K562 (cell line): ENCODE data around the gene NDUFV2. TPM values are rescaled to one million over a fixed set of nuclear protein-coding genes. Genes with fewer than 3 reads are reported as not detected.
A peak's percentile ranks its signal among the peaks of the same experiment; 100 is the strongest.

Experiments used
- ATF1 ChIP-seq, 2 experiments: fragments of 450-650 bp in 1 of 2; IDR thresholded peaks; 2 replicates each; pipeline ENCODE4 v1.6.1; 2016; ENCODE audit warnings: missing compliant biosample characterization in 1 of 2, missing genetic modification characterization in 1 of 2
- CBFA2T2 ChIP-seq: fragments of 450-650 bp; conservative IDR thresholded peaks from 2 replicates; pipeline ENCODE4 v1.6.1; 2017; ENCODE audit warnings: mild to moderate bottlenecking
- CBFA2T3 ChIP-seq: fragments of 450-650 bp; IDR thresholded peaks from 2 replicates; pipeline ENCODE4 v1.6.1; 2017
- CC2D1A ChIP-seq: fragments of 450-650 bp; IDR thresholded peaks from 2 replicates; pipeline ENCODE4 v1.6.1; 2017; ENCODE audit warnings: mild to moderate bottlenecking
- COPS2 ChIP-seq: fragments of 450-650 bp; conservative IDR thresholded peaks from 2 replicates; pipeline ENCODE4 v1.6.1; 2016; ENCODE audit warnings: mild to moderate bottlenecking, moderate library complexity
- DPF2 ChIP-seq: fragments of 450-650 bp; IDR thresholded peaks from 2 replicates; pipeline ENCODE4 v1.6.1; 2016
- MCM2 ChIP-seq: fragments of 450-650 bp; IDR thresholded peaks from 2 replicates; pipeline ENCODE4 v1.6.1; 2017; ENCODE audit warnings: low read depth, mild to moderate bottlenecking
- POLR2B ChIP-seq: fragments of 450-650 bp; IDR thresholded peaks from 2 replicates; pipeline ENCODE4 v1.6.1; 2018; ENCODE audit warnings: low read depth; ENCODE audit not compliant: partially characterized antibody
- POLR2H ChIP-seq: IDR thresholded peaks from 2 replicates; pipeline ENCODE4 v1.6.1; 2016; ENCODE audit warnings: missing genetic modification characterization, low read depth, mild to moderate bottlenecking, control low read depth, missing compliant biosample characterization, moderate library complexity
- SAFB2 ChIP-seq: fragments of 200-400 bp; formaldehyde crosslinking; IDR thresholded peaks from 2 replicates; pipeline ENCODE4 v1.6.1; 2018; ENCODE audit warnings: borderline replicate concordance, low read length, low read depth, moderate library complexity; ENCODE audit not compliant: severe bottlenecking
- SMARCA4 ChIP-seq: fragments of 450-650 bp; IDR thresholded peaks from 2 replicates; pipeline ENCODE4 v1.6.1; 2016
- SRSF3 ChIP-seq: fragments of 200-400 bp; formaldehyde crosslinking; IDR thresholded peaks from 2 replicates; pipeline ENCODE4 v1.6.1; 2016; ENCODE audit warnings: mild to moderate bottlenecking, low read length, moderate library complexity; ENCODE audit not compliant: insufficient read depth
- TAL1 ChIP-seq: fragments of 450-650 bp; IDR thresholded peaks from 2 replicates; pipeline ENCODE4 v1.6.1; 2016; ENCODE audit warnings: mild to moderate bottlenecking
- TCFL5 ChIP-seq: fragments of 250-450 bp; sonication (Bioruptor Pico); conservative IDR thresholded peaks from 2 replicates; pipeline ENCODE4 v1.6.1; 2021; ENCODE audit warnings: mild to moderate bottlenecking, moderate library complexity, matching md5 sums
- TEAD4 ChIP-seq, 2 experiments: sonication (generic) in 1 of 2; formaldehyde crosslinking in 1 of 2; IDR thresholded peaks; 2 replicates each; pipeline versions ENCODE4 v1.6.1 to v1.8.0; 2012 to 2022; ENCODE audit warnings: borderline replicate concordance in 1 of 2, inconsistent platforms in 1 of 2, low read length in 1 of 2, mild to moderate bottlenecking in 1 of 2, missing genetic modification reagents in 1 of 2
- U2AF1 ChIP-seq: fragments of 200-400 bp; formaldehyde crosslinking; optimal IDR thresholded peaks from 2 replicates; pipeline ENCODE3; 2017; ENCODE audit warnings: mild to moderate bottlenecking, low read depth, low read length, moderate library complexity
- VEZF1 ChIP-seq: fragments of 200-800 bp; sonication (Bioruptor generic); IDR thresholded peaks from 2 replicates; pipeline ENCODE4 v1.6.1; 2017; ENCODE audit warnings: missing genetic modification characterization, missing compliant biosample characterization
- ZBTB5 ChIP-seq: fragments of 450-650 bp; IDR thresholded peaks from 2 replicates; pipeline ENCODE4 v1.6.1; 2017; ENCODE audit warnings: antibody characterized with exemption
- ZNF408 ChIP-seq: fragments of 250-450 bp; sonication (Bioruptor Pico); IDR thresholded peaks from 2 replicates; pipeline ENCODE4 v1.4.0; 2020; ENCODE audit warnings: low read depth, mild to moderate bottlenecking, moderate library complexity
- ZNF431 ChIP-seq: sonication (generic); formaldehyde crosslinking; IDR thresholded peaks from 2 replicates; pipeline ENCODE4 v1.8.0; 2022; ENCODE audit warnings: mild to moderate bottlenecking, missing genetic modification reagents
- polyA plus RNA-seq, 8 experiments: library from polyadenylated mRNA; depleted of rRNA in 4 of 8; stranded (reverse) in 5 of 8; unstranded in 3 of 8; fragments of >200 nt; fragmentation: Nextera tagmentation in 2 of 8; fragmentation: Illumina TruSeq in 1 of 8; extraction: Ambion mirVana in 2 of 8; extraction: Trizol in 1 of 8; gene quantifications; 2 replicates each; pipeline versions ENCODE4 v1.2.1 to v1.2.3, GENCODE V29; 2011 to 2014; ENCODE audit warnings: inconsistent platforms in 1 of 8, missing spikeins in 1 of 8
- total RNA-seq, 7 experiments: library from RNA; depleted of rRNA in 6 of 7; stranded (reverse); fragments of >200 nt in 6 of 7; fragmentation: Illumina TruSeq in 2 of 7; extraction: Trizol in 2 of 7; gene quantifications; 2 replicates each; pipeline versions ENCODE4 v1.2.1 to v1.2.3, GENCODE V29; 2011 to 2021; ENCODE audit warnings: low replicate concordance in 1 of 7
- TF ChIP-seq, protein P1 (sequence below): fragments of 450-650 bp; IDR thresholded peaks from 2 replicates; pipeline ENCODE4 v1.6.1; 2017; ENCODE audit warnings: antibody characterized with exemption, mild to moderate bottlenecking
- TF ChIP-seq, protein P2 (sequence below): sonication (generic); formaldehyde crosslinking; IDR thresholded peaks from 2 replicates; pipeline ENCODE4 v1.8.0; 2022; ENCODE audit warnings: mild to moderate bottlenecking, low read depth, missing genetic modification reagents

NDUFV2 gene
- total and polyA plus RNA-seq, 9 of the 15 experiments (the other 6 are each of a cell fraction or from before 2014, with no cell fraction given), result 213 to 550 (median 384) TPM

DNA sequence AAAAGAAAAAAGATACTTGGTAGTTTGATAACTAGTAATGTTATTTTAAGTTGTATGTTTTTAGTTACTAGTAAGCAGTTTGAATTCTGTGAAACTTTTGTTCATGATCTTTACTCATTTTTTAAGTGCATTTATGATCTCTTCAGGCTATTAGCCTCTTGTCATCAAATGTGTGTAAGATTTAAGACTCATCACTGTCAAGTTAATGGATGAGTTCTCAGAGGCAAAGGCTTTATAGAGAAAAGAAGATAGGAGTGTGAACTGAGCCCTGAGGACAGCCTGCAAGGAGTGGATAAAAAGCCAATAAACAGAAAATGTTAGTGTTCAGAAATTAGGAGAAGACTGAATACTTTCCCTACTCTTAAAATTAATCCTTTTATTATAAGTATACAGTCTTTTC, 13.5 kb downstream of the NDUFV2 start (continued):
- TF ChIP-seq, protein P1, sequence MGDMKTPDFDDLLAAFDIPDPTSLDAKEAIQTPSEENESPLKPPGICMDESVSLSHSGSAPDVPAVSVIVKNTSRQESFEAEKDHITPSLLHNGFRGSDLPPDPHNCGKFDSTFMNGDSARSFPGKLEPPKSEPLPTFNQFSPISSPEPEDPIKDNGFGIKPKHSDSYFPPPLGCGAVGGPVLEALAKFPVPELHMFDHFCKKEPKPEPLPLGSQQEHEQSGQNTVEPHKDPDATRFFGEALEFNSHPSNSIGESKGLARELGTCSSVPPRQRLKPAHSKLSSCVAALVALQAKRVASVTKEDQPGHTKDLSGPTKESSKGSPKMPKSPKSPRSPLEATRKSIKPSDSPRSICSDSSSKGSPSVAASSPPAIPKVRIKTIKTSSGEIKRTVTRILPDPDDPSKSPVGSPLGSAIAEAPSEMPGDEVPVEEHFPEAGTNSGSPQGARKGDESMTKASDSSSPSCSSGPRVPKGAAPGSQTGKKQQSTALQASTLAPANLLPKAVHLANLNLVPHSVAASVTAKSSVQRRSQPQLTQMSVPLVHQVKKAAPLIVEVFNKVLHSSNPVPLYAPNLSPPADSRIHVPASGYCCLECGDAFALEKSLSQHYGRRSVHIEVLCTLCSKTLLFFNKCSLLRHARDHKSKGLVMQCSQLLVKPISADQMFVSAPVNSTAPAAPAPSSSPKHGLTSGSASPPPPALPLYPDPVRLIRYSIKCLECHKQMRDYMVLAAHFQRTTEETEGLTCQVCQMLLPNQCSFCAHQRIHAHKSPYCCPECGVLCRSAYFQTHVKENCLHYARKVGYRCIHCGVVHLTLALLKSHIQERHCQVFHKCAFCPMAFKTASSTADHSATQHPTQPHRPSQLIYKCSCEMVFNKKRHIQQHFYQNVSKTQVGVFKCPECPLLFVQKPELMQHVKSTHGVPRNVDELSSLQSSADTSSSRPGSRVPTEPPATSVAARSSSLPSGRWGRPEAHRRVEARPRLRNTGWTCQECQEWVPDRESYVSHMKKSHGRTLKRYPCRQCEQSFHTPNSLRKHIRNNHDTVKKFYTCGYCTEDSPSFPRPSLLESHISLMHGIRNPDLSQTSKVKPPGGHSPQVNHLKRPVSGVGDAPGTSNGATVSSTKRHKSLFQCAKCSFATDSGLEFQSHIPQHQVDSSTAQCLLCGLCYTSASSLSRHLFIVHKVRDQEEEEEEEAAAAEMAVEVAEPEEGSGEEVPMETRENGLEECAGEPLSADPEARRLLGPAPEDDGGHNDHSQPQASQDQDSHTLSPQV, result no peak
- peak; percentile 71 for TF ChIP-seq DPF2
- no peak for TF ChIP-seq ATF1 (CRISPR knock-in tag; IDR thresholded peaks at IDR 0.05)
- TF ChIP-seq ATF1 (tag; IDR thresholded peaks at IDR 0.05), result no peak
- peak; percentile 47; the same call in 1 of the 2 replicates for TF ChIP-seq TAL1
- TF ChIP-seq TEAD4 (IDR thresholded peaks at IDR 0.05; ENCODE audit: low read length), result peak; percentile 56; the same call in 1 of the 2 replicates
- no peak for TF ChIP-seq TEAD4 (CRISPR knock-in tag; IDR thresholded peaks at IDR 0.05; ENCODE audit: borderline replicate concordance)
- no peak for TF ChIP-seq VEZF1 (CRISPR knock-in tag)
- peak; percentile 48; the same call in 1 of the 2 replicates for TF ChIP-seq SMARCA4
- 0 out of 2 replicates have a peak, but pooled peaks have one; percentile 18 for TF ChIP-seq CBFA2T2
- no peak for TF ChIP-seq CC2D1A
- no peak for TF ChIP-seq ZNF431 (CRISPR knock-in tag)
- TF ChIP-seq, protein P2, sequence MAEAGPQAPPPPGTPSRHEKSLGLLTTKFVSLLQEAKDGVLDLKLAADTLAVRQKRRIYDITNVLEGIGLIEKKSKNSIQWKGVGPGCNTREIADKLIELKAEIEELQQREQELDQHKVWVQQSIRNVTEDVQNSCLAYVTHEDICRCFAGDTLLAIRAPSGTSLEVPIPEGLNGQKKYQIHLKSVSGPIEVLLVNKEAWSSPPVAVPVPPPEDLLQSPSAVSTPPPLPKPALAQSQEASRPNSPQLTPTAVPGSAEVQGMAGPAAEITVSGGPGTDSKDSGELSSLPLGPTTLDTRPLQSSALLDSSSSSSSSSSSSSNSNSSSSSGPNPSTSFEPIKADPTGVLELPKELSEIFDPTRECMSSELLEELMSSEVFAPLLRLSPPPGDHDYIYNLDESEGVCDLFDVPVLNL (CRISPR knock-in tag), result no peak
- no peak for TF ChIP-seq SRSF3
- no peak for TF ChIP-seq SAFB2
- no peak for TF ChIP-seq MCM2
- TF ChIP-seq U2AF1, result no peak
- TF ChIP-seq POLR2B, result no peak
- no peak for TF ChIP-seq TCFL5 (CRISPR knock-in tag)
- TF ChIP-seq ZBTB5, result no peak
- TF ChIP-seq ZNF408, result no peak
- TF ChIP-seq POLR2H (tag), result 0 out of 2 replicates have a peak, but pooled peaks have one; percentile 19
- TF ChIP-seq COPS2, result no peak
- peak; percentile 72 for TF ChIP-seq CBFA2T3
